HepG2 (cell line): ENCODE measurements around the gene CALN1. TPM values are rescaled to one million over a fixed set of nuclear protein-coding genes. Genes with fewer than 3 reads are reported as not detected.

ENCODE experiments used
- ATAC-seq: fragments of 200-7000 bp; cut with Tn5 transposase; 3 replicates; pipeline ENCODE4 v1.9.1; 2020; ENCODE audit warnings: mild to moderate bottlenecking, moderate library complexity
- BruUV-seq: library from RNA; stranded (reverse); fragments of 400-500 nt; replicated peaks from 2 replicates; lab custom pipeline; 2021; lab: Mats Ljungman, UMichigan
- CTCF ChIA-PET: fragments of 300-600 bp; formaldehyde crosslinking; extraction: SDS; loops from one replicate; lab custom pipeline; 2021; ENCODE audit warnings: low total read pairs, inconsistent platforms, low intra/inter-chr PET ratio; lab: Yijun Ruan, JAX
- POLR2A ChIA-PET: fragments of 350-600 bp; sonication (Branson Sonifier 250); formaldehyde crosslinking; loops from one replicate; lab custom pipeline; 2020; ENCODE audit warnings: antibody characterized with exemption, inconsistent platforms; lab: Yijun Ruan, JAX
- DNase-seq: peaks from one replicate; pipeline ENCODE4 v3.0.0-alpha.2; 2015; ENCODE audit warnings: low spot score
- FAIRE-seq: peaks from 3 replicates; lab custom pipeline; 2011; peaks lifted over from hg19 to GRCh38; lab: Jason Lieb, UNC
- H2AFZ ChIP-seq: one replicate; pipeline ENCODE4 v1.6.1; 2011; ENCODE audit warnings: low read length, inconsistent platforms
- H3K27ac ChIP-seq: fragments of 300-600 bp; 3 replicates; pipeline ENCODE4 v1.8.0; 2011; ENCODE audit warnings: mixed run types, mild to moderate bottlenecking, mixed read lengths, low read length, inconsistent platforms; ENCODE audit not compliant: insufficient read depth; ENCODE audit errors: extremely low read length
- H3K27me3 ChIP-seq, 2 experiments: fragments of 200-600 bp in 1 of 2; 2 replicates in 1 of 2; 3 replicates in 1 of 2; pipeline versions ENCODE4 v1.6.0 to v1.8.0; 2011; ENCODE audit warnings: low read length in 2 of 2, mild to moderate bottlenecking in 2 of 2, moderate library complexity in 2 of 2, inconsistent platforms in 1 of 2; ENCODE audit not compliant: insufficient read depth in 2 of 2, control insufficient read depth in 1 of 2
- H3K36me3 ChIP-seq, 2 experiments: fragments of 200-600 bp in 1 of 2; replicated peaks in 1 of 2; 2 replicates in 1 of 2; 3 replicates in 1 of 2; pipeline versions ENCODE4 v1.5.1 to v1.8.0; 2011; ENCODE audit warnings: low read length in 2 of 2, inconsistent platforms in 1 of 2; ENCODE audit not compliant: insufficient read depth in 2 of 2, control insufficient read depth in 1 of 2
- H3K4me1 ChIP-seq: 2 replicates; pipeline ENCODE4 v1.5.1; 2012; ENCODE audit warnings: low read length, inconsistent platforms; ENCODE audit not compliant: insufficient read depth
- H3K4me2 ChIP-seq: 2 replicates; pipeline ENCODE4 v1.6.0; 2011; ENCODE audit warnings: low read depth, low read length, inconsistent platforms
- H3K4me3 ChIP-seq, 3 experiments: fragments of 200-600 bp in 1 of 3; sonication (generic), shearing (Covaris generic) in 1 of 3; replicated peaks in 1 of 3; 2 replicates each; pipeline ENCODE4 v1.5.1; 2011 to 2016; ENCODE audit warnings: low read length in 3 of 3, inconsistent platforms in 2 of 3, low read depth in 2 of 3, mild to moderate bottlenecking in 2 of 3, control low read depth in 1 of 3, mixed read lengths in 1 of 3; ENCODE audit not compliant: insufficient read depth in 1 of 3
- H3K79me2 ChIP-seq: one replicate; pipeline ENCODE4 v1.6.1; 2011; ENCODE audit warnings: low read length, inconsistent platforms; ENCODE audit not compliant: insufficient read depth
- H3K9ac ChIP-seq: 2 replicates; pipeline ENCODE4 v1.6.0; 2011; ENCODE audit warnings: mild to moderate bottlenecking, low read depth, low read length, inconsistent platforms; ENCODE audit not compliant: insufficient read depth
- H3K9me3 ChIP-seq: 2 replicates; pipeline ENCODE4 v1.5.1; 2012; ENCODE audit warnings: mild to moderate bottlenecking, low read length
- H4K20me1 ChIP-seq: 2 replicates; pipeline ENCODE4 v1.6.0; 2011; ENCODE audit warnings: inconsistent platforms, mild to moderate bottlenecking, low read length, moderate library complexity; ENCODE audit not compliant: insufficient read depth
- AKAP8 ChIP-seq: sonication (generic); formaldehyde crosslinking; IDR thresholded peaks from 2 replicates; pipeline ENCODE4 v1.5.1; 2020; ENCODE audit warnings: mild to moderate bottlenecking, missing genetic modification reagents
- DNMT3B ChIP-seq: conservative IDR thresholded peaks from 2 replicates; pipeline ENCODE4 v1.6.1; 2016; ENCODE audit warnings: missing biosample characterization, control low read depth
- MAFF ChIP-seq: IDR thresholded peaks from 2 replicates; pipeline ENCODE4 v1.6.1; 2011; ENCODE audit warnings: low read depth, low read length, improper control_type of control experiment
- MBNL3 ChIP-seq: fragments of 250-450 bp; sonication (Bioruptor Pico); conservative IDR thresholded peaks from 2 replicates; pipeline ENCODE4 v1.8.0; 2022; ENCODE audit warnings: mild to moderate bottlenecking, inconsistent platforms
- MLLT10 ChIP-seq: sonication (generic); formaldehyde crosslinking; IDR thresholded peaks from 2 replicates; pipeline ENCODE4 v1.4.0; 2020; ENCODE audit warnings: missing genetic modification reagents
- NFATC3 ChIP-seq: sonication (generic); formaldehyde crosslinking; IDR thresholded peaks from 2 replicates; pipeline ENCODE4 v1.5.1; 2020; ENCODE audit warnings: mild to moderate bottlenecking, missing genetic modification reagents
- STAT5B ChIP-seq: sonication (generic); formaldehyde crosslinking; IDR thresholded peaks from 2 replicates; pipeline ENCODE4 v1.4.0; 2020; ENCODE audit warnings: missing genetic modification reagents
- TGIF2 ChIP-seq: IDR thresholded peaks from 2 replicates; pipeline ENCODE4 v1.6.1; 2016; ENCODE audit warnings: control low read depth, missing compliant biosample characterization
- TRIM24 ChIP-seq: sonication (generic); formaldehyde crosslinking; IDR thresholded peaks from 2 replicates; pipeline ENCODE4 v1.8.0; 2022; ENCODE audit warnings: mild to moderate bottlenecking, missing genetic modification reagents
- ZNF280B ChIP-seq: sonication (generic); formaldehyde crosslinking; IDR thresholded peaks from 2 replicates; pipeline ENCODE4 v1.5.0; 2020; ENCODE audit warnings: missing genetic modification reagents, mild to moderate bottlenecking, borderline replicate concordance
- ZNF317 ChIP-seq: sonication (generic); formaldehyde crosslinking; IDR thresholded peaks from 2 replicates; pipeline ENCODE4 v1.5.0; 2020; ENCODE audit warnings: mild to moderate bottlenecking, missing genetic modification reagents
- ZNF484 ChIP-seq: sonication (generic); formaldehyde crosslinking; IDR thresholded peaks from 2 replicates; pipeline ENCODE4 v1.5.1; 2020; ENCODE audit warnings: mild to moderate bottlenecking, low read depth, missing genetic modification reagents, borderline replicate concordance
- ZNF552 ChIP-seq: sonication (generic); formaldehyde crosslinking; IDR thresholded peaks from 2 replicates; pipeline ENCODE4 v1.9.0; 2022; ENCODE audit warnings: missing genetic modification reagents, mild to moderate bottlenecking, borderline replicate concordance
- ZNF709 ChIP-seq: sonication (generic); formaldehyde crosslinking; IDR thresholded peaks from 2 replicates; pipeline ENCODE4 v1.5.0; 2020; ENCODE audit warnings: mild to moderate bottlenecking, missing genetic modification reagents
- WGBS: methylation state at CpG from one replicate; pipeline ENCODE4 v1.1.6; 2017; ENCODE audit warnings: low lambda C conversion rate; 5-methylcytosine and 5-hydroxymethylcytosine counted together
- in situ Hi-C: cut with HindIII; loops from 2 replicates; pipeline ENCODE4 v1.10.0; 2017; ENCODE audit warnings: low pct_unique_long_range_greater_than_20kb; ENCODE audit not compliant: extremely low pct_ligation_motif_present
- intact Hi-C: fragments of 100-400 bp; cut with micrococcal nuclease; formaldehyde crosslinking; loops from one replicate; pipeline ENCODE4 v1.10.0; 2022; ENCODE audit not compliant: unreplicated experiment
- polyA plus RNA-seq, 8 experiments: library from polyadenylated mRNA; depleted of rRNA in 3 of 8; stranded (reverse) in 7 of 8; unstranded in 1 of 8; fragments of >200 nt; fragmentation: Illumina TruSeq in 4 of 8; extraction: Trizol in 4 of 8; gene quantifications; 2 replicates each; pipeline versions ENCODE4 v1.2.1 to v1.2.3, GENCODE V29; 2011 to 2016; ENCODE audit warnings: low read depth in 4 of 8, missing spikeins in 1 of 8, mixed read lengths in 1 of 8; ENCODE audit not compliant: insufficient read depth in 1 of 8
- total RNA-seq, 5 experiments: library from RNA; depleted of rRNA; stranded (reverse); fragments of >200 nt; fragmentation: Illumina TruSeq; extraction: Trizol; gene quantifications; 2 replicates each; pipeline ENCODE4 v1.2.3, GENCODE V29; 2016; ENCODE audit warnings: low read depth in 1 of 5
- TF ChIP-seq, protein P1 (sequence below): sonication (generic); formaldehyde crosslinking; IDR thresholded peaks from 2 replicates; pipeline ENCODE4 v1.5.0; 2020; ENCODE audit warnings: mild to moderate bottlenecking, missing genetic modification reagents
- TF ChIP-seq, protein P2 (sequence below): IDR thresholded peaks from 2 replicates; pipeline ENCODE4 v1.6.1; 2016; ENCODE audit warnings: low read depth, control low read depth

The CALN1 gene
- total and polyA plus RNA-seq, 2 of the 13 experiments (the other 11 are each of a cell fraction or from before 2014, with no cell fraction given) = not detected

DNA sequence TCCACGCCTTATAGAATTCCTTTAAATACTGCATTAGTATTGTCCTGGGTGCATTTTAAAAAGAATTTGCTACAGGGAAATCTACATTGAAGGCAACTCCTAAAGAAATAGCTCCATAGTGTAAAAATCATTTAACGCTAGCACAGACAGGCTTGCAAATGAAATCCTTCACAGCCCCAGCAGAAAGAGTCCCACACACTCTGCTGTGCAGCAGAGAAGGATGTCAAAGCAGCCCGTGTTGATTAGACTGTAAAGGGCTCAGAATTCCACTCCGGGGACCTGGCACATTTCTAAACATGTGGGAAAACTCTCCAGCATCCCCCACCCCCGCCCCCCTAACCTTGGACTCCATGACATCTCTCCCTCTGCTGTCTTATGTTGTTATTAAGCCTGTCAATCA lies 176.8 kb downstream of the CALN1 start:
- Histone ChIP-seq H3K79me2 (no peaks in the 10 kb centered on the region), H3K4me2 (no peak overlapping the region), H4K20me1 (no peaks in the 10 kb centered on the region), H3K36me3 (no peaks in the 10 kb centered on the region), H3K9me3 (no peaks in the 10 kb centered on the region), H3K27me3 (no peaks in the 10 kb centered on the region), H3K4me1 (no peaks in the 10 kb centered on the region), H2AFZ (no peak overlapping the region), H3K4me3 (no peak overlapping the region), H3K9ac (no peak overlapping the region), H3K27ac (no peak overlapping the region)
- WGBS = 14% methylated on average over 5 of the region's 5 CpGs
- TF ChIP-seq STAT5B (CRISPR knock-in tag) (no peak), ZNF317 (CRISPR knock-in tag) (no peak), ZNF484 (CRISPR knock-in tag) (no peak), ZNF552 (CRISPR knock-in tag) (no peak), AKAP8 (no peak), TGIF2 (no peak)
- TF ChIP-seq, protein P1, sequence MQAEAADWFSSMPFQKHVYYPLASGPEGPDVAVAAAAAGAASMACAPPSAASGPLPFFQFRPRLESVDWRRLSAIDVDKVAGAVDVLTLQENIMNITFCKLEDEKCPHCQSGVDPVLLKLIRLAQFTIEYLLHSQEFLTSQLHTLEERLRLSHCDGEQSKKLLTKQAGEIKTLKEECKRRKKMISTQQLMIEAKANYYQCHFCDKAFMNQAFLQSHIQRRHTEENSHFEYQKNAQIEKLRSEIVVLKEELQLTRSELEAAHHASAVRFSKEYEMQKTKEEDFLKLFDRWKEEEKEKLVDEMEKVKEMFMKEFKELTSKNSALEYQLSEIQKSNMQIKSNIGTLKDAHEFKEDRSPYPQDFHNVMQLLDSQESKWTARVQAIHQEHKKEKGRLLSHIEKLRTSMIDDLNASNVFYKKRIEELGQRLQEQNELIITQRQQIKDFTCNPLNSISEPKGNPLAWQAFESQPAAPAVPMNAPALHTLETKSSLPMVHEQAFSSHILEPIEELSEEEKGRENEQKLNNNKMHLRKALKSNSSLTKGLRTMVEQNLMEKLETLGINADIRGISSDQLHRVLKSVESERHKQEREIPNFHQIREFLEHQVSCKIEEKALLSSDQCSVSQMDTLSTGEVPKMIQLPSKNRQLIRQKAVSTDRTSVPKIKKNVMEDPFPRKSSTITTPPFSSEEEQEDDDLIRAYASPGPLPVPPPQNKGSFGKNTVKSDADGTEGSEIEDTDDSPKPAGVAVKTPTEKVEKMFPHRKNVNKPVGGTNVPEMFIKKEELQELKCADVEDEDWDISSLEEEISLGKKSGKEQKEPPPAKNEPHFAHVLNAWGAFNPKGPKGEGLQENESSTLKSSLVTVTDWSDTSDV = no peak
- intact Hi-C loops = no loop called here
- in situ Hi-C loops = no loop called here
- BruUV-seq = no TSS peak
- DNase-seq (no peak), ATAC-seq (no peak), FAIRE-seq (no peak)
- POLR2A ChIA-PET = no interaction called here
- CTCF ChIA-PET = no interaction called here

GRCh38 chr7:72234086-72234485 lies 178.1 kb downstream of the CALN1 start:
- no peaks in the 10 kb centered on the region for H3K27me3 ChIP-seq
- H3K79me2 ChIP-seq = no peaks in the 10 kb centered on the region
- no peaks in the 10 kb centered on the region for H3K9me3 ChIP-seq
- in situ Hi-C loops (no loop called here), intact Hi-C loops (no loop called here)
- no peak for ATAC-seq
- H4K20me1 ChIP-seq = no peaks in the 10 kb centered on the region
- POLR2A ChIA-PET = no interaction called here
- H3K4me1 ChIP-seq = no peaks in the 10 kb centered on the region
- FAIRE-seq = no peak
- H2AFZ ChIP-seq = no peak overlapping the region
- no peak overlapping the region for H3K27ac ChIP-seq
- no TSS peak for BruUV-seq
- no peaks in the 10 kb centered on the region for H3K36me3 ChIP-seq
- H3K9ac ChIP-seq = no peak overlapping the region
- CTCF ChIA-PET = no interaction called here
- WGBS = 49% methylated on average over 3 of the region's 3 CpGs
- no peak for DNase-seq
- H3K4me3 ChIP-seq = no peak overlapping the region
- H3K4me2 ChIP-seq = no peak overlapping the region
- TF ChIP-seq ZNF280B = no peak
- TF ChIP-seq, protein P2, sequence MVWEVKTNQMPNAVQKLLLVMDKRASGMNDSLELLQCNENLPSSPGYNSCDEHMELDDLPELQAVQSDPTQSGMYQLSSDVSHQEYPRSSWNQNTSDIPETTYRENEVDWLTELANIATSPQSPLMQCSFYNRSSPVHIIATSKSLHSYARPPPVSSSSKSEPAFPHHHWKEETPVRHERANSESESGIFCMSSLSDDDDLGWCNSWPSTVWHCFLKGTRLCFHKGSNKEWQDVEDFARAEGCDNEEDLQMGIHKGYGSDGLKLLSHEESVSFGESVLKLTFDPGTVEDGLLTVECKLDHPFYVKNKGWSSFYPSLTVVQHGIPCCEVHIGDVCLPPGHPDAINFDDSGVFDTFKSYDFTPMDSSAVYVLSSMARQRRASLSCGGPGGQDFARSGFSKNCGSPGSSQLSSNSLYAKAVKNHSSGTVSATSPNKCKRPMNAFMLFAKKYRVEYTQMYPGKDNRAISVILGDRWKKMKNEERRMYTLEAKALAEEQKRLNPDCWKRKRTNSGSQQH (CRISPR knock-in tag) = no peak
- no peak for TF ChIP-seq MBNL3
- no peak for TF ChIP-seq MAFF
- no peak for TF ChIP-seq DNMT3B (CRISPR knock-in tag)
- TF ChIP-seq MLLT10 (CRISPR knock-in tag) = no peak
- no peak for TF ChIP-seq TRIM24 (CRISPR knock-in tag)
- TF ChIP-seq NFATC3 (CRISPR knock-in tag) = no peak
- TF ChIP-seq ZNF709 (CRISPR knock-in tag) = no peak
